ENCODE data around the gene MAGI1.

MAGI1 gene

GRCh38 chr3:65478551-65479500 lies 559.9 kb downstream of the MAGI1 start:
- no peak for DNase-seq (ENCODE audit: low spot score)

DNA sequence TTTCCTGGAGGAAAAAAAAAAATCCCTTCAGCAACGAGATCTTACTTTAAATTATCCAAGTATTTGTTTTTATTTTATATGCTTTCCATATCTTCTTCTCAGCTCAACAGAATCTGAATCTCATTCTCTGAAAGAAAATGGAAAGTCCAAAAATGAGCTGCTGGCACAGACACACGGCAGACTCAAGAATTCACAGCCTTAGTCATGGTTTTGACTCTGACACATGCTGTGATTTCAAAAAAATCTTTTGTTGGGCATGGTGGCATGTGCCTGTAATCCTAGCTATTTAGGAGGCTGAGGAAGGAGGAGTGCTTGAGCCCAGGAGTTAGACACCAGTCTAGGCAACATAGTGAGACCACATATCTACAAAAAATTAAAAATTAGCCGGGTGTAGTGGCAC lies 565.0 kb downstream of the MAGI1 start:
- DNase-seq (ENCODE audit: low spot score), result no peak

GRCh38 chr3:65472501-65472900 lies 566.2 kb downstream of the MAGI1 start:
- no peak for DNase-seq (ENCODE audit: low spot score)

GRCh38 chr3:65466300-65466988 lies 572.3 kb downstream of the MAGI1 start:
- DNase-seq (ENCODE audit: low spot score), result no peak

GRCh38 chr3:65449841-65450428 lies 588.8 kb downstream of the MAGI1 start:
- DNase-seq (ENCODE audit: low spot score), result no peak

DNA sequence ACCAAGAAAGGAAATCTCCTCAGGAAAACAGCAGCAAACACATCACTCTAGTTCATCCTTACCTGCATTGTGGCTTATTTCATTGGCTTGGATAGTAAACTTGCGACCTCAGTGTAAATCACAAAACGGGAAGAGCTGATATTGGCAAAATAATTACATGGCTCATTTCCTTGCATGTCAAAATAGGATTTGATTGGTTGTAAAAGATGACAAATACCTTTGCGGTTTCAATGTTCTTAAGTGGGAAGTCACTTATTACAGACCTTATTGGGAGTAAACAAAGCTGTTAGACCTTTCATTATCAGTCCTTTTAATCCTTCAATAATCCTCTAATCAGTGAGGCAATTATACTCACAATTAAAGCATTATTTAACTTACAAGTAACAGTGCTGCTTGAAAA lies 590.6 kb downstream of the MAGI1 start:
- no peak for DNase-seq (ENCODE audit: low spot score)

GRCh38 chr3:65445573-65446169 lies 593.0 kb downstream of the MAGI1 start:
- DNase-seq (ENCODE audit: low spot score), result no peak

DNA sequence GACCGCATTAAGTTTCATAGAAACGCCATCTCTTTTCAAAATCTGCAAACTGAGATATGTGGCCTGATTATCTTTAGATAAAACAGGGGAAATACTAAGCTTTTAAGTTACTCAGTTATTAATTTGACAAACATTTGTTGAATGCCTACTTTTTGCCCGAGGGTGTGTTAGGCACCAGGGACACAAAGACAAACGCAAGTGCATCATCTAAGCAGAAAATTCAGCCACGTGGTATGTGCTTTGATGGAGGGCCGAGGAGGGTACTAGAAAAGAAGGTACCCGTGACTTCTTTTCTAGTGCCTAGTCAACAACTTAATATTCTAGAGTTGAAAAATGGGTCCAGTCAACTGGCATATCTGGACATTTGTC lies 594.3 kb downstream of the MAGI1 start:
- no peak for DNase-seq (ENCODE audit: low spot score)

DNA sequence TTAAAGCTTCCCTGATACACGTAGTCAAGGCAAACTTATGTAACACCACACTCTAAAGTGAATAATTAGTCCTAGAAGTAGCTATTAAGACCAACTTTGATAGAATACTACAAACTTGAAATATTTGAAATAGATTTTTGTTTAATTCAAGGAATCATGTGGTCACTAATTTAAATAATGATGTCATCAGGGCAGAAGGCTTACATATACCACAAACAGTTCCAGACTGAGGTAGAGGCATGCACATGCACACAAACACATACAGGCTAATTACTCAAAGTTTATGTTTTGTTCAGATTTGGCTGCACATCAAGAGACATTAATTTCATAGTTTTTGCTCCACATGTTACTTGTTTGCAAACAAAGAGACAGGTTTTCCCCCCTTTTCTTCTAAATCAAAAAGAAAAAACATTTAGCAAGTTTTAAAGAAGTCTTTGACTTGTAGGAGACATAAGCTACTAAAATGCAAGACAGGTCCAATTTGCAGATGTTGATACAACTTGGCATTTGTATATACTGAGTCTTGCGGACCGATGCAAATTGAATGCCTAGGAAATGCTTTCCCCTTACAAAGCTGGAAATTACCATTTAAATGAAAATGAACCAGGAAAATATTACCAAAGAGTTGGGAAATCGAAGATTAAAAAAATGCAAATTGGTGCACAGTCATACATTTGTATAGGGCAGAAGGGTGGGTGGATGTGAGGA lies 594.8 kb downstream of the MAGI1 start:
- DNase-seq (ENCODE audit: low spot score), result no peak

DNA sequence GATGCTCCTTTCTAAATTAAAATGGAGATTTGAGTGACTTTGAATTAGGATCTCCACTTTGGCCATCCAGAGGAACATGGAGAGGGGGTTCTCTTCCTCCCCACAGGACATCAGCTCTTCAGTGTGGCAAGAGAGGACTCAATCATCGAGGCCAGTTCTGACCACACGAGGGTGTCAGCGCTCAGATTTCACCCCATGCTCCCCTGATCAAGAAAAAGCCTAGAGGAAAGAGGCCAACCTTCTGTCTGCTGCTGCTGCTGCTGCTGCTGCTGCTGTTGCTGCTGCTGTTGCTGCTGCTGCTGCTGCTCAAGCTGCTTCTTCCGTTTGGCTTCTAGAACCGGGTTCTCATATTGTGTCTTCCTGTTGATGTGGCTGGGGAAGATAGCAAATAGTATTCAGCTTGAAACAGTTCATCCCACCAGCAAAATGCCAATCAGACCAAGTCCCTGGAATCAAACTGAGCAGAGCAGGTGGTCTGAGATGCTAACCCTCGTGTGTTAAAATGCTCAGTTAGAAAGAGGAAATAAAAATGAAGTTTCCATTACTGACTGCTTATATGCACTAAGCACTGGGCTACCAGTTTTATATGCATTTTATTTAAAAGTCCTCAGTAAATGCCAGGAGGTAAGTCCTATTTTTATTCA lies 599.0 kb downstream of the MAGI1 start:
- no peak for DNase-seq (ENCODE audit: low spot score)

DNA sequence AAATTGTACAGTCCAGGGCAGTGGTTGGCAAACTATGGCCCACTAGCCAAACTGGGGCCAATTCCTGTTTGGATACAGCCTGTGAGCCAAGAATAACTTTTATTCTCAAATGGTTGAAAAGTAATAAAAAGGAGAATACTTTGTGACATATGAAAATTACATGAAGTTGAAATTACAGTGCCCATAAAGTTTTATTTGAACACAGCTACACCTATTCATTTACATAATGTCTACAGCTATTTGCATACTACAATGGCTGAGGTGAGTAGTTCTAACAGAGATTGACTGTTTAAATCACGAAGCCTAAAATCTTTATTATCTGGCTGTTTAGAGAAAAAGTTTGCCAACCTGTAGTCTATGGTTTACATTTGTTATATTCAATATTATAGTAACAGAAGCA lies 600.1 kb downstream of the MAGI1 start:
- no peak for DNase-seq (ENCODE audit: low spot score)

DNA sequence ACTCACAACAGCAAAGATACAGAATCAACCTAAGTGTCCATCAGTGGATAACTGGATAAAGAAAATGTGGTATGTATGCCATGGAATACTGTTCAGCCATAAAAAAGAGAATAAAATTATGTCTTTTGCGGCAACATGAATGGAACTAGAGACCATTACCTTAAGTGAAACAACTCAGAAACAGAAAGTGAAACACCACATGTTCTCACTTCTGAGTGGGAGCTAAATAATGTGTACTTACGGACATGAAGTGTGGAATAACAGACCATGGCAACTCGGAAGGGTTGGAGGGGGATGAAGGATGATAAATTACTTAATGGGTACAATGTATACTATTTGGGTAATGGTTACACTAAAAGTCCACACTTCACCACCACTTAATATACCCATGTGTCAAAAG lies 600.6 kb downstream of the MAGI1 start:
- no peak for DNase-seq (ENCODE audit: low spot score)

DNA sequence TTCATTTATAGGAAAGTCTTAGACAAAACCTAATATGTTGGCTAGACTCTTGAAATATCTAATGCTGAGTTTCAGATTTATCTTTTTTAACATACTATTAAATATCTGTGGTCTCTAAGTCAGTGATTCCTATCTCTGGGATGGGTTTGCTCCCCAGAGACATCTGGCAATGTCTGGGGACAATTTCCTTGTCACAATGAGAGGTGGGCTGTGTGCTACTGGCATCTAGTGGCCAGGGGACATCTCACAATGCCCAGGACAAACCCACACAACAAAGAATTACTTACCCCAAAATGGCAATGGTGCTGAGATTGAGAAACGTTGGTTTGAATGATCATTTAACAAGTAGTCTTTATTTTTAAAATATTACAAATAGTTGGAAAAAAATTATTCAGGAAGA lies 602.1 kb downstream of the MAGI1 start:
- DNase-seq (ENCODE audit: low spot score), result no peak

- DNase-seq (ENCODE audit: low spot score), result no peak
Measured at GRCh38 chr3:65433480-65433879, 605.2 kb downstream of the MAGI1 start.

DNA sequence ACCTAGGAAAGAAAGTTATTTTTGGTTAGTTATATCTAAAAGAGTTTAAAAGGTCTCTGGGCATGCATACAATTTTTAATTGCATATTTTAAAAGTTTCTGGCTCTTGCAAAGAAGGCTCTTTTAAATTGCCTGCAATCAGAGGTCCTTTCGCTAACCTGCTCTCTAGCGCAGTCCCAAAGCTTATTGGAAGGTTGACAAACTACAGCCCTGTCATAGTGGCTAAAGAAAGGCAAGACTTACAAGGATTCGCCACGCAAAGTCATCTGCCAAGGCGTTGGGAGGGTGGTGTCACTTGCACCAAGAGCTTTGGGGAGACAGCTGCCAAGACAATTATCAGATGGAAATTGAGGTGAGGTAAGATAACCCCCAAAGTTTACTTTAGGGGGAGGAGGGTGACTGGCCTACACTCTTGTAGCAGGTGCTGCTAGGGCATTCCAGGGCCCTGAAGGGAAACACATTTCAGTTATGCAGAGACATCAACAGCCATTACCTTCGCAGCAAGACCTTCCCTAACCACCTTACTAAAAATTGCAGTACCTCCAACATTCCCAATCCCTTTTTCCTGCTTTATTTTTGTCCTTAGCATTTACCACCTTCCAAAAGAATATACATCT lies 606.2 kb downstream of the MAGI1 start:
- no peak for DNase-seq (ENCODE audit: low spot score)

GRCh38 chr3:65425880-65426279 lies 612.8 kb downstream of the MAGI1 start:
- no peak for DNase-seq (ENCODE audit: low spot score)

DNA sequence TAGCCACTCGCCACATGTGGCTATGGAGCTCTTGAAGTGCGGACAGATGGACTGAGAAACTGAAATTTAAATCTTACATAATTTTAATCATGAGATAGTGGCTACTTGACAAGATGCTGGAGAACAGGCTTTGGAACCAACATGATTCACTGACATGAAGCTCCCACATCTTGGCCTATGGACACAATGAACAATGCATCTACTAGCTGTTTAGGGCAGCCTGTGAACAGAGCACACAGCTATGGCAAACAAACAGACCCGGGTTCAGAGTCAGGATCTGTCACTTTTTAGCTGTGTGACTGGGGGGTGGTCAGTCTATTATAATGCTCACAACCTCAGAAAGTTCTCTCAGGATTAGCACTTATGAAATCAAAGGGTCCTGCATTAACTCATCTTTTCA lies 616.6 kb downstream of the MAGI1 start:
- no peak for DNase-seq (ENCODE audit: low spot score)

DNA sequence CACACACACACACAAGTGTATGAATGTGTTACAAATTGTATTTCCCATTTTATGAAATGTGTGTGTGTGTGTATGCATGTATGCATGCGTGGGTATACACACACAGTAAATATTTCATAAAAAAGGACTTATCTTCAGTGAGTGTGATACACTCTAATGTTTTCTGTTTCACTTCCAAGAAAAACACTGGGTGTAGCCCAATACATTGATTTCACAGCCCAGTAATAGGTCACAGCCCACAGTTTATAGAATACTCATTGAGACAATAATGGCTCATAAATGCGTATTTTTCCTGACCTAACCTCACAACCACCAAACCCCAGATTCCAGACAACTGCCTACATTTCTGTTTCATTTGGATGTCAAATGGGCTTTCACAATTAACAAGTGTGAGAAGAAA lies 619.5 kb downstream of the MAGI1 start:
- DNase-seq (ENCODE audit: low spot score), result no peak

DNA sequence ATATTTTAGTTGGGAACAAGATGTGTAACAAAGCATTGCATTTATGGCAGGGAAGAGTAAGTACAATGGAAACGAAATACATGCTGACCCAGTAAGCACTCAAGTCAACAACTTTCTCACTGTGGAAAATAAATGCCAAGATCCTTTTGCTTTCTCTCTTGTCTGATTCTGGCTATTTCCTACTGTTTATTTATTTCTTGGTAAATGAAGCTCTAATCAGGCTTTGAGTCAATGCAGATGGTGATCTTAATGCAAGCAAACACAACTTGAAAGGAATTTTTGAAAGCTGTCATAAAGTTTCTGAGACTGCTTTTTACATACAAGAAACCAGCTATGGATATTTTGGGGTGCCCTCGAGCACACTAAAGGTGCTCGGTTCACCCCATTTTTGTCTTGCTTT lies 624.8 kb downstream of the MAGI1 start:
- no peak for DNase-seq (ENCODE audit: low spot score)

DNA sequence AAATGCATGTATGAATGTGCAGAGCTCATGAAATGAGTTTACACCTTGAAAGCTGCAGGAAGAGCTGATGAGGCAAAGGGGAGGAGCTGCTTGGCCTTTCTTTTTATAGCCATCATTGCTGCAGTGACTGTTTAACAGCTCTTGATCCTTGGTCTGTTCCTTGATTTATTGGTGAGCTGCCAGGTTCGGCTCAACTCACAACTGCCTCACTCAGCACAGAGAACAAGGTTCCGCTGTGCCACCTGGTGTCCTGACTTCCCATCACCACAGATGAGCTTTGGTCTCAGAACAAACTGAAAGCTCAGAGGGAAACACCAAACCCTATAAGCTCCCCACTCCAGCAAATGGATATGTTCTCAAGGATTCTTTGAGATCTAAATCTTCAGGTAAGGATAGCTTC lies 626.1 kb downstream of the MAGI1 start:
- no peak for DNase-seq (ENCODE audit: low spot score)

GRCh38 chr3:65411367-65411766 lies 627.4 kb downstream of the MAGI1 start:
- DNase-seq (ENCODE audit: low spot score), result no peak

All from hematopoietic multipotent progenitor cell treated with erythropoietin and hydrocortisone succinate and interleukin-3 and kit ligand, for 17 days (in vitro differentiated cells).